HG02798 (cell line): ENCODE measurements around the gene PPM1J.
A peak's percentile ranks its signal among the peaks of the same experiment; 100 is the strongest.
"Not testable (repeated sequence)": the region's sequence is repeated elsewhere in the genome, so short reads cannot be mapped to it uniquely, and the experiment has no call there.

ENCODE experiments used
- ATAC-seq: cut with Tn5 transposase; IDR thresholded peaks from one replicate; pipeline ENCODE4 v1.9.1; 2021; ENCODE audit warnings: mild to moderate bottlenecking; ENCODE audit not compliant: unreplicated experiment, poor library complexity

The PPM1J gene

GRCh38 chr1:112722601-112723510, 7.7 kb upstream of the PPM1J start:
- ATAC-seq: no peak

- no peak for ATAC-seq
Measured at GRCh38 chr1:112721966-112722524, 6.9 kb upstream of the PPM1J start.

- ATAC-seq: not testable (repeated sequence)
Measured at GRCh38 chr1:112721294-112721693, 6.2 kb upstream of the PPM1J start.

GRCh38 chr1:112720800-112721199, 5.7 kb upstream of the PPM1J start:
- no peak for ATAC-seq

GRCh38 chr1:112719706-112720105, 4.6 kb upstream of the PPM1J start:
- ATAC-seq: no peak

- no peak for ATAC-seq
Measured at GRCh38 chr1:112718691-112719418, 3.7 kb upstream of the PPM1J start.

- no peak for ATAC-seq
Measured at GRCh38 chr1:112717263-112717873, 2.2 kb upstream of the PPM1J start.

- peak; percentile 36 for ATAC-seq
Measured at GRCh38 chr1:112716133-112716720, 1.1 kb upstream of the PPM1J start.

GRCh38 chr1:112714313-112715263, 544 bp downstream of the PPM1J start:
- ATAC-seq: no peak

- no peak for ATAC-seq
Measured at GRCh38 chr1:112713466-112714312, 1.4 kb downstream of the PPM1J start.

- ATAC-seq: no peak
Measured at GRCh38 chr1:112712701-112713128, 2.4 kb downstream of the PPM1J start.

- ATAC-seq: no peak
Measured at GRCh38 chr1:112712191-112712590, 2.9 kb downstream of the PPM1J start.

GRCh38 chr1:112711670-112712069, 3.5 kb downstream of the PPM1J start:
- no peak for ATAC-seq

- no peak for ATAC-seq
Measured at GRCh38 chr1:112711041-112711440, 4.1 kb downstream of the PPM1J start.

GRCh38 chr1:112710586-112710985, 4.5 kb downstream of the PPM1J start:
- ATAC-seq: no peak

GRCh38 chr1:112710159-112710558, 5.0 kb downstream of the PPM1J start:
- no peak for ATAC-seq

GRCh38 chr1:112708489-112708888, 6.6 kb downstream of the PPM1J start:
- no peak for ATAC-seq

- ATAC-seq: no peak
Measured at GRCh38 chr1:112708002-112708448, 7.1 kb downstream of the PPM1J start.
